OCI-LY7 (cell line): ENCODE measurements around the gene ZBTB40.

Source experiments
- EZH2phosphoT487 ChIP-seq: fragments of 200-600 bp; sonication (generic); IDR thresholded peaks from 2 replicates; pipeline ENCODE4 v1.6.1; 2018; ENCODE audit warnings: low read depth, borderline replicate concordance, mild to moderate bottlenecking, mixed run types, antibody characterized with exemption, low read length, moderate library complexity, mixed read lengths
- TF ChIP-seq, protein P1 (sequence below): fragments of 200-600 bp; sonication (generic); conservative IDR thresholded peaks from 2 replicates; pipeline ENCODE4 v1.5.1; 2014; ENCODE audit warnings: mild to moderate bottlenecking, antibody characterized with exemption, low read length, moderate library complexity, mixed read lengths

DNA sequence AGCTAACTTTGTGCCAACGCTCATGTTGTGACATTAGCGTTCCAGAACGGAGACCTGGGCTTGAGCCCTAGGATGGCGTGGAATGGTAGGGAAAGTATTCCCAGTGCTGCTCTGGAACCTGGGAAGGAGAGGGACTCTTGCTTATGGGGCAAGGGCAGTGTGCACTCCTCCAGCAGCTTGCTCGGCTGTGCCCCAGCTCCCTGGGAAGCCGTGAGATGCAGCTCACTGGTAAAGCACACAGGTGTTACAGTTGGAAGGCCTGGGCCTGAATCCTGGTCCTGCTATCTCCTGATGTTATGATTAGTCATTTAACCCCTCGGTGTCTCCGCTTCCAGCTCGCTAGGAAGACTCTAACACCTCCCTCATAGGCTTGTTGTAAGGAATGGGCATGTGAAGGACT lies 69.2 kb downstream of the ZBTB40 start:
- TF ChIP-seq, protein P1, sequence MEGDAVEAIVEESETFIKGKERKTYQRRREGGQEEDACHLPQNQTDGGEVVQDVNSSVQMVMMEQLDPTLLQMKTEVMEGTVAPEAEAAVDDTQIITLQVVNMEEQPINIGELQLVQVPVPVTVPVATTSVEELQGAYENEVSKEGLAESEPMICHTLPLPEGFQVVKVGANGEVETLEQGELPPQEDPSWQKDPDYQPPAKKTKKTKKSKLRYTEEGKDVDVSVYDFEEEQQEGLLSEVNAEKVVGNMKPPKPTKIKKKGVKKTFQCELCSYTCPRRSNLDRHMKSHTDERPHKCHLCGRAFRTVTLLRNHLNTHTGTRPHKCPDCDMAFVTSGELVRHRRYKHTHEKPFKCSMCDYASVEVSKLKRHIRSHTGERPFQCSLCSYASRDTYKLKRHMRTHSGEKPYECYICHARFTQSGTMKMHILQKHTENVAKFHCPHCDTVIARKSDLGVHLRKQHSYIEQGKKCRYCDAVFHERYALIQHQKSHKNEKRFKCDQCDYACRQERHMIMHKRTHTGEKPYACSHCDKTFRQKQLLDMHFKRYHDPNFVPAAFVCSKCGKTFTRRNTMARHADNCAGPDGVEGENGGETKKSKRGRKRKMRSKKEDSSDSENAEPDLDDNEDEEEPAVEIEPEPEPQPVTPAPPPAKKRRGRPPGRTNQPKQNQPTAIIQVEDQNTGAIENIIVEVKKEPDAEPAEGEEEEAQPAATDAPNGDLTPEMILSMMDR = no peak
- TF ChIP-seq EZH2phosphoT487 = no peak
